ENCODE data around the gene ADISSP. TPM values are rescaled to one million over a fixed set of nuclear protein-coding genes. Genes with fewer than 3 reads are reported as not detected.

The ADISSP gene
- total and polyA plus RNA-seq, 2 donors (not counting 3 experiments of a cell fraction or from before 2014, with no cell fraction given): 55.0 to 67.5 TPM

DNA sequence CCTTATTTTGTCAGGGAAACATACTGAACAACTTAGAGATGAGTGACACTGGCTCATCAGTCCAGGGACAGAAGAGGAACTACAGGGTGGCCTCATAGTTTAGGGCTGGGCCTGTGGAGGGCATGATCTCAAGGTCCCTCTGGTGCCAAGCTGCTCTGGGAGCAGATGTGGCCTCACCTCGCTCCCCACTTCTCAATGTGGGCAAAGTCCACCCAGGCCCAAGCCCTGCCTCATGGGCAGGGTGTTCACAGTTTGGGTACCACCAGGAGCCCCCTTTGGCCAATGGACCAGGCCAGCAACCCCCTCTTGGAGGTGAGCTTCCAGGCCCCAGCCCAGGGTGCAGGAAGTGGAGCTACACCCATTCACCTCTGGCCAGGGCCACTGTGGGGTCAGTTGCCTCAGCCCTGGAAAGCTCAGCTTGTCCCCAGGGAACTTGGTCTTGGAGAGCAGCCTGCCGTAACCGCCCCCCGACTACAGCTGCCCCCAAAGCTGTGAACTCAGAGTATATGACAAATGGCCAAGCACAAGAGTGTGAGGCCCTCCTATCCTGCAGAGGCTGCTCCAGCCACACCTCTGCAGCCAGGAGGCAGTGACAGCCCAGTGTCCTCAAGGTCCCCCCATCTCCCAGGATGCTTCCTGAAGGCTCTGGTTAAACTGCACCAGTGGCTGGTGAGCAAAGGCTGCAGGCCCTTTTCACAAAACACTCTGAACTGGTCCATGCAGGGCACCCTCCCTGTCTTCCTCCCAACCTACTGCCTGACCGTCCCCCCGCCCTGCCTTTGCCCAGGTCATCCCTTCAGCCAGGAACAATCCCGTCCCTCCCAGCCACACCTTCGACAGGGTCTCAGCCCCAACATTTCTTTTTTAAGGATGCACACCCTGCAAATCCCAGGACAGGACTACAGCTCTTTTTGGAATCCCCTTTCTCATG lies 3.6 kb downstream of the ADISSP start:
- FAIRE-seq (no peak), DNase-seq (ENCODE audit: low read depth, low spot score) (no peak)
- Histone ChIP-seq H3K9me3 (replicated peaks; ENCODE audit: control insufficient read depth, insufficient read depth, low read length) (no peaks in the 10 kb centered on the region), H4K20me1 (replicated peaks; ENCODE audit: control insufficient read depth, extremely low read depth, insufficient read depth, low read length) (no peaks in the 10 kb centered on the region), H3K9ac (replicated peaks; ENCODE audit: extremely low read depth, insufficient read depth, low read length) (no peak overlapping the region), H3K4me2 (ENCODE audit: insufficient read depth, low read length) (no peak overlapping the region), H3K9me1 (replicated peaks; ENCODE audit: control insufficient read depth, extremely low read depth, insufficient read depth, low read length) (no peaks in the 10 kb centered on the region), H3K79me2 (ENCODE audit: control insufficient read depth, insufficient read depth, low read length) (peaks cover 13% of the 10 kb centered on the region), H3K27me3 (ENCODE audit: control insufficient read depth in 2 of 2, insufficient read depth in 2 of 2, low read length in 2 of 2) (no peaks in the 10 kb centered on the region), H2AFZ (ENCODE audit: low read depth, low read length) (no peak overlapping the region), H3K4me1 (ENCODE audit: control insufficient read depth, extremely low read depth, insufficient read depth, low read length) (peaks cover 23% of the 10 kb centered on the region), H3K4me3 (replicated peaks in 1 of 3; ENCODE audit: insufficient read depth in 1 of 3, low read depth in 1 of 3, low read length in 3 of 3) (no peak overlapping the region), H3K27ac (ENCODE audit: insufficient read depth, low read depth, low read length) (no peak overlapping the region), H3K36me3 (ENCODE audit: control insufficient read depth in 2 of 2, extremely low read depth in 1 of 2, insufficient read depth in 2 of 2, low read length in 2 of 2) (no peaks in the 10 kb centered on the region)
- CTCF ChIA-PET: interaction anchor here (1.2 to 6.5 kb wide), 2 partner anchors 9 to 47 kb away, joined by 5 to 76 read pairs; no protein-coding TSS in a partner anchor
- no peak for TF ChIP-seq POLR2AphosphoS5 (IDR thresholded peaks at IDR 0.05; ENCODE audit: insufficient read depth, low read depth, low read length)
- TF ChIP-seq, protein P1, sequence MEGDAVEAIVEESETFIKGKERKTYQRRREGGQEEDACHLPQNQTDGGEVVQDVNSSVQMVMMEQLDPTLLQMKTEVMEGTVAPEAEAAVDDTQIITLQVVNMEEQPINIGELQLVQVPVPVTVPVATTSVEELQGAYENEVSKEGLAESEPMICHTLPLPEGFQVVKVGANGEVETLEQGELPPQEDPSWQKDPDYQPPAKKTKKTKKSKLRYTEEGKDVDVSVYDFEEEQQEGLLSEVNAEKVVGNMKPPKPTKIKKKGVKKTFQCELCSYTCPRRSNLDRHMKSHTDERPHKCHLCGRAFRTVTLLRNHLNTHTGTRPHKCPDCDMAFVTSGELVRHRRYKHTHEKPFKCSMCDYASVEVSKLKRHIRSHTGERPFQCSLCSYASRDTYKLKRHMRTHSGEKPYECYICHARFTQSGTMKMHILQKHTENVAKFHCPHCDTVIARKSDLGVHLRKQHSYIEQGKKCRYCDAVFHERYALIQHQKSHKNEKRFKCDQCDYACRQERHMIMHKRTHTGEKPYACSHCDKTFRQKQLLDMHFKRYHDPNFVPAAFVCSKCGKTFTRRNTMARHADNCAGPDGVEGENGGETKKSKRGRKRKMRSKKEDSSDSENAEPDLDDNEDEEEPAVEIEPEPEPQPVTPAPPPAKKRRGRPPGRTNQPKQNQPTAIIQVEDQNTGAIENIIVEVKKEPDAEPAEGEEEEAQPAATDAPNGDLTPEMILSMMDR (IDR thresholded peaks at IDR 0.05; ENCODE audit: extremely low read depth in 1 of 2, insufficient read depth in 1 of 2, low read depth in 1 of 2, low read length in 2 of 2): no peak
- no peak for TF ChIP-seq POLR2A (IDR thresholded peaks at IDR 0.05; ENCODE audit: low read depth, low read length)
- TF ChIP-seq JUN (IDR thresholded peaks at IDR 0.05; ENCODE audit: borderline replicate concordance, insufficient read depth, insufficient read length, low read depth): no peak
- no peak for TF ChIP-seq GATA2 (IDR thresholded peaks at IDR 0.05; ENCODE audit: insufficient read depth, insufficient read length, low read depth, low read length)
- TF ChIP-seq EZH2 (IDR thresholded peaks at IDR 0.05; ENCODE audit: borderline replicate concordance, low read depth, low read length, severe bottlenecking): no peak
- no peak for TF ChIP-seq MYC (IDR thresholded peaks at IDR 0.05; ENCODE audit: low read depth, low read length)
- TF ChIP-seq, protein P2, sequence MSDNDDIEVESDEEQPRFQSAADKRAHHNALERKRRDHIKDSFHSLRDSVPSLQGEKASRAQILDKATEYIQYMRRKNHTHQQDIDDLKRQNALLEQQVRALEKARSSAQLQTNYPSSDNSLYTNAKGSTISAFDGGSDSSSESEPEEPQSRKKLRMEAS (IDR thresholded peaks at IDR 0.05; ENCODE audit: insufficient read depth, insufficient read length): no peak
- no peak for TF ChIP-seq FOS (IDR thresholded peaks at IDR 0.05; ENCODE audit: borderline replicate concordance, insufficient read depth, low read length)
- intact Hi-C loops (cut with micrococcal nuclease) (no loop called here), dilution Hi-C loops (cut with MboI; ENCODE audit: extremely low pct_ligation_motif_present, low sequenced_read_pairs) (no loop called here)
- BruUV-seq (replicated peaks): no TSS peak
- POLR2A ChIA-PET: no interaction called here

Measured in endothelial cell of umbilical vein (primary cell).